HepG2 (cell line): ENCODE data around the gene CTXN1. TPM values are rescaled to one million over a fixed set of nuclear protein-coding genes. Genes with fewer than 3 reads are reported as not detected.

Source experiments
- CCAR2 ChIP-seq: fragments of 200-400 bp; formaldehyde crosslinking; optimal IDR thresholded peaks from 2 replicates; pipeline ENCODE3; 2018; ENCODE audit warnings: low read depth, mild to moderate bottlenecking, low read length, moderate library complexity
- CENPX ChIP-seq: sonication (generic); formaldehyde crosslinking; IDR thresholded peaks from 2 replicates; pipeline ENCODE4 v1.9.0; 2021; ENCODE audit warnings: mild to moderate bottlenecking, missing genetic modification reagents, moderate library complexity
- FOXM1 ChIP-seq: sonication (generic); formaldehyde crosslinking; IDR thresholded peaks from 2 replicates; pipeline ENCODE4 v1.5.0; 2020; ENCODE audit warnings: missing genetic modification reagents
- GTF2F1 ChIP-seq: fragments of 150-350 bp; IDR thresholded peaks from 2 replicates; pipeline ENCODE4 v1.6.1; 2014; ENCODE audit warnings: low read length
- HCFC1 ChIP-seq: fragments of 150-350 bp; IDR thresholded peaks from 2 replicates; pipeline ENCODE4 v1.6.1; 2014; ENCODE audit warnings: low read depth, low read length
- HOXA7 ChIP-seq: sonication (generic); formaldehyde crosslinking; IDR thresholded peaks from 2 replicates; pipeline ENCODE4 v1.8.1; 2022; ENCODE audit warnings: mild to moderate bottlenecking, missing genetic modification reagents, moderate library complexity
- KLF11 ChIP-seq: IDR thresholded peaks from 2 replicates; pipeline ENCODE4 v1.6.1; 2016; ENCODE audit warnings: missing compliant biosample characterization
- MEF2D ChIP-seq: sonication (generic); formaldehyde crosslinking; IDR thresholded peaks from 2 replicates; pipeline ENCODE4 v1.5.1; 2020; ENCODE audit warnings: mild to moderate bottlenecking, missing genetic modification reagents
- NFIC ChIP-seq: IDR thresholded peaks from 2 replicates; pipeline ENCODE4 v1.6.1; 2012; ENCODE audit warnings: mild to moderate bottlenecking, low read length, inconsistent platforms
- PAX8 ChIP-seq: sonication (generic); formaldehyde crosslinking; IDR thresholded peaks from 2 replicates; pipeline ENCODE4 v1.8.0; 2022; ENCODE audit warnings: mild to moderate bottlenecking, missing genetic modification reagents, borderline replicate concordance
- PHB2 ChIP-seq: fragments of 450-650 bp; IDR thresholded peaks from 2 replicates; pipeline ENCODE4 v1.6.1; 2018; ENCODE audit not compliant: partially characterized antibody
- PITX1 ChIP-seq: sonication (generic); formaldehyde crosslinking; IDR thresholded peaks from 2 replicates; pipeline ENCODE4 v1.5.1; 2020; ENCODE audit warnings: mild to moderate bottlenecking, missing genetic modification reagents
- PRPF4 ChIP-seq: fragments of 200-400 bp; formaldehyde crosslinking; IDR thresholded peaks from 2 replicates; pipeline ENCODE4 v1.6.1; 2016; ENCODE audit warnings: low read length, low read depth; ENCODE audit not compliant: poor library complexity, severe bottlenecking
- RAD51 ChIP-seq: fragments of 450-650 bp; IDR thresholded peaks from 2 replicates; pipeline ENCODE4 v1.6.1; 2016; ENCODE audit warnings: borderline replicate concordance
- RFX3 ChIP-seq: IDR thresholded peaks from 2 replicates; pipeline ENCODE4 v1.6.1; 2016; ENCODE audit warnings: missing biosample characterization, missing genetic modification reagents
- ZNF143 ChIP-seq: sonication (generic); formaldehyde crosslinking; IDR thresholded peaks from 2 replicates; pipeline ENCODE4 v1.4.0; 2020; ENCODE audit warnings: missing genetic modification reagents
- ZNF230 ChIP-seq: sonication (generic); formaldehyde crosslinking; IDR thresholded peaks from 2 replicates; pipeline ENCODE4 v1.4.0; 2020; ENCODE audit warnings: mild to moderate bottlenecking, missing genetic modification reagents
- ZNF331 ChIP-seq: sonication (generic); formaldehyde crosslinking; IDR thresholded peaks from 2 replicates; pipeline ENCODE4 v1.4.0; 2020; ENCODE audit warnings: missing genetic modification reagents
- ZNF44 ChIP-seq: sonication (generic); formaldehyde crosslinking; IDR thresholded peaks from 2 replicates; pipeline ENCODE4 v1.5.1; 2020; ENCODE audit warnings: mild to moderate bottlenecking, missing genetic modification reagents
- polyA plus RNA-seq, 8 experiments: library from polyadenylated mRNA; depleted of rRNA in 3 of 8; stranded (reverse) in 7 of 8; unstranded in 1 of 8; fragments of >200 nt; fragmentation: Illumina TruSeq in 4 of 8; extraction: Trizol in 4 of 8; gene quantifications; 2 replicates each; pipeline versions ENCODE4 v1.2.1 to v1.2.3, GENCODE V29; 2011 to 2016; ENCODE audit warnings: low read depth in 4 of 8, missing spikeins in 1 of 8, mixed read lengths in 1 of 8; ENCODE audit not compliant: insufficient read depth in 1 of 8
- total RNA-seq, 5 experiments: library from RNA; depleted of rRNA; stranded (reverse); fragments of >200 nt; fragmentation: Illumina TruSeq; extraction: Trizol; gene quantifications; 2 replicates each; pipeline ENCODE4 v1.2.3, GENCODE V29; 2016; ENCODE audit warnings: low read depth in 1 of 5
- TF ChIP-seq, protein P1 (sequence below): IDR thresholded peaks from 2 replicates; pipeline ENCODE4 v1.6.1; 2016; ENCODE audit warnings: low read depth, borderline replicate concordance
- TF ChIP-seq, protein P2 (sequence below): IDR thresholded peaks from 2 replicates; pipeline ENCODE4 v1.6.1; 2018; ENCODE audit warnings: missing genetic modification reagents
- TF ChIP-seq, protein P3 (sequence below): sonication (generic); formaldehyde crosslinking; IDR thresholded peaks from 2 replicates; pipeline ENCODE4 v1.8.0; 2023; ENCODE audit warnings: mild to moderate bottlenecking, missing genetic modification reagents
- TF ChIP-seq, protein P4 (sequence below): sonication (generic); formaldehyde crosslinking; IDR thresholded peaks from 2 replicates; pipeline ENCODE4 v1.5.0; 2020; ENCODE audit warnings: mild to moderate bottlenecking, missing genetic modification reagents
- TF ChIP-seq, protein P5 (sequence below): sonication (generic); formaldehyde crosslinking; IDR thresholded peaks from 2 replicates; pipeline ENCODE4 v1.5.0; 2020; ENCODE audit warnings: mild to moderate bottlenecking, missing genetic modification reagents
- TF ChIP-seq, protein P6 (sequence below): sonication (generic); formaldehyde crosslinking; IDR thresholded peaks from 2 replicates; pipeline ENCODE4 v1.4.0; 2020; ENCODE audit warnings: mild to moderate bottlenecking, missing genetic modification reagents

CTXN1 gene
- total and polyA plus RNA-seq, 2 of the 13 experiments (the other 11 are each of a cell fraction or from before 2014, with no cell fraction given): 0.11 TPM; not detected in 1

DNA sequence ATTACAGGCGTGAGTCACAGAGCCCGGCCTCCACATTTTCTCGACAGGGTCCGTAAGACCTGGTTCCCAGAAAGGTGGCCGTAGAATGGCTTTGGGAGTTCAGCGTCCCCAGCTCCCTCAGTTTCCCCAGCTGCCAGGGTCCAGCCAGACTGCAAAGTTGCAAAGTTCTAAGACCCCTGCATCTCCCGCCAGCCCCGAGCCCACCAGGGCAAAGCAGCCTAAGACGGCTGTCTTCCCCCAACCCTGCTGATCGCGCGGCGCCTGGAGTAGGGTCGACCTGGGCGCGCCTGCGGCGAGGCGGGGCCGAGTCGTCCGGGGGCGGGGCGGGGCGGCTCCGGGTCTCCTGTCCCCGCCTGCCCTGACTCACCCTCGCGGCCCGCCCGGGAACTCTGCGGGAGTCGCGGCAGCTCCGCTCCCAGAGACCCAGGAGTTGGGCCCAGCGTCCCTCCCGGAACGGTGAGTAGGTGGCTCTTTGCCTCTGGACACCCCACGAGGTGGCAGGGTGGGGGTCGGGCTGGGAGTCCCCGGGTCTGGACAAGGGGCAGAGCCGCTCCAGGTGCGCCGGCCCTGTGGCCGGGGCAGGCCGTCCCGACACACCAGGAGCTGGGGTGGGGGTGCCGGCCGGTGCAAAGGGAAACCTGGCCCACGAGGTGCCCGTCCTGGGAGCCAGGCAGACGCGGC is 37.6 kb downstream of the CTXN1 start, which contains the start of gene LRRC8E (continued):
- TF ChIP-seq HCFC1 (no peak), ZNF230 (CRISPR knock-in tag) (0 out of 2 replicates have a peak, but pooled peaks have one; percentile 66), ZNF331 (CRISPR knock-in tag) (no peak), CCAR2 (no peak), PRPF4 (no peak), HOXA7 (no peak), MEF2D (CRISPR knock-in tag) (peak; percentile 46; the same call in 1 of the 2 replicates), RFX3 (CRISPR knock-in tag) (no peak), RAD51 (no peak), ZNF143 (no peak), PAX8 (CRISPR knock-in tag) (no peak), PITX1 (CRISPR knock-in tag) (no peak), CENPX (CRISPR knock-in tag) (0 out of 2 replicates have a peak, but pooled peaks have one; percentile 66), ZNF44 (CRISPR knock-in tag) (no peak), GTF2F1 (no peak), KLF11 (CRISPR knock-in tag) (no peak), FOXM1 (CRISPR knock-in tag) (no peak), NFIC (no peak), PHB2 (no peak)
- TF ChIP-seq, protein P1, sequence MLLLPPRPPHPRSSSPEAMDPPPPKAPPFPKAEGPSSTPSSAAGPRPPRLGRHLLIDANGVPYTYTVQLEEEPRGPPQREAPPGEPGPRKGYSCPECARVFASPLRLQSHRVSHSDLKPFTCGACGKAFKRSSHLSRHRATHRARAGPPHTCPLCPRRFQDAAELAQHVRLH: no peak
- TF ChIP-seq, protein P2, sequence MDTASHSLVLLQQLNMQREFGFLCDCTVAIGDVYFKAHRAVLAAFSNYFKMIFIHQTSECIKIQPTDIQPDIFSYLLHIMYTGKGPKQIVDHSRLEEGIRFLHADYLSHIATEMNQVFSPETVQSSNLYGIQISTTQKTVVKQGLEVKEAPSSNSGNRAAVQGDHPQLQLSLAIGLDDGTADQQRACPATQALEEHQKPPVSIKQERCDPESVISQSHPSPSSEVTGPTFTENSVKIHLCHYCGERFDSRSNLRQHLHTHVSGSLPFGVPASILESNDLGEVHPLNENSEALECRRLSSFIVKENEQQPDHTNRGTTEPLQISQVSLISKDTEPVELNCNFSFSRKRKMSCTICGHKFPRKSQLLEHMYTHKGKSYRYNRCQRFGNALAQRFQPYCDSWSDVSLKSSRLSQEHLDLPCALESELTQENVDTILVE (CRISPR knock-in tag): no peak
- TF ChIP-seq, protein P3, sequence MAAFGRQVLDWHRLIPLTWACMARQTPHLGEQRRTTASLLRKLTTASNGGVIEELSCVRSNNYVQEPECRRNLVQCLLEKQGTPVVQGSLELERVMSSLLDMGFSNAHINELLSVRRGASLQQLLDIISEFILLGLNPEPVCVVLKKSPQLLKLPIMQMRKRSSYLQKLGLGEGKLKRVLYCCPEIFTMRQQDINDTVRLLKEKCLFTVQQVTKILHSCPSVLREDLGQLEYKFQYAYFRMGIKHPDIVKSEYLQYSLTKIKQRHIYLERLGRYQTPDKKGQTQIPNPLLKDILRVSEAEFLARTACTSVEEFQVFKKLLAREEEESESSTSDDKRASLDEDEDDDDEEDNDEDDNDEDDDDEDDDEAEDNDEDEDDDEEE (CRISPR knock-in tag): no peak
- TF ChIP-seq, protein P4, sequence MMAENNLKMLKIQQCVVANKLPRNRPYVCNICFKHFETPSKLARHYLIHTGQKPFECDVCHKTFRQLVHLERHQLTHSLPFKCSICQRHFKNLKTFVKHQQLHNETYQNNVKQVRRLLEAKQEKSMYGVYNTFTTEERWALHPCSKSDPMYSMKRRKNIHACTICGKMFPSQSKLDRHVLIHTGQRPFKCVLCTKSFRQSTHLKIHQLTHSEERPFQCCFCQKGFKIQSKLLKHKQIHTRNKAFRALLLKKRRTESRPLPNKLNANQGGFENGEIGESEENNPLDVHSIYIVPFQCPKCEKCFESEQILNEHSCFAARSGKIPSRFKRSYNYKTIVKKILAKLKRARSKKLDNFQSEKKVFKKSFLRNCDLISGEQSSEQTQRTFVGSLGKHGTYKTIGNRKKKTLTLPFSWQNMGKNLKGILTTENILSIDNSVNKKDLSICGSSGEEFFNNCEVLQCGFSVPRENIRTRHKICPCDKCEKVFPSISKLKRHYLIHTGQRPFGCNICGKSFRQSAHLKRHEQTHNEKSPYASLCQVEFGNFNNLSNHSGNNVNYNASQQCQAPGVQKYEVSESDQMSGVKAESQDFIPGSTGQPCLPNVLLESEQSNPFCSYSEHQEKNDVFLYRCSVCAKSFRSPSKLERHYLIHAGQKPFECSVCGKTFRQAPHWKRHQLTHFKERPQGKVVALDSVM (CRISPR knock-in tag): peak; percentile 79
- TF ChIP-seq, protein P5, sequence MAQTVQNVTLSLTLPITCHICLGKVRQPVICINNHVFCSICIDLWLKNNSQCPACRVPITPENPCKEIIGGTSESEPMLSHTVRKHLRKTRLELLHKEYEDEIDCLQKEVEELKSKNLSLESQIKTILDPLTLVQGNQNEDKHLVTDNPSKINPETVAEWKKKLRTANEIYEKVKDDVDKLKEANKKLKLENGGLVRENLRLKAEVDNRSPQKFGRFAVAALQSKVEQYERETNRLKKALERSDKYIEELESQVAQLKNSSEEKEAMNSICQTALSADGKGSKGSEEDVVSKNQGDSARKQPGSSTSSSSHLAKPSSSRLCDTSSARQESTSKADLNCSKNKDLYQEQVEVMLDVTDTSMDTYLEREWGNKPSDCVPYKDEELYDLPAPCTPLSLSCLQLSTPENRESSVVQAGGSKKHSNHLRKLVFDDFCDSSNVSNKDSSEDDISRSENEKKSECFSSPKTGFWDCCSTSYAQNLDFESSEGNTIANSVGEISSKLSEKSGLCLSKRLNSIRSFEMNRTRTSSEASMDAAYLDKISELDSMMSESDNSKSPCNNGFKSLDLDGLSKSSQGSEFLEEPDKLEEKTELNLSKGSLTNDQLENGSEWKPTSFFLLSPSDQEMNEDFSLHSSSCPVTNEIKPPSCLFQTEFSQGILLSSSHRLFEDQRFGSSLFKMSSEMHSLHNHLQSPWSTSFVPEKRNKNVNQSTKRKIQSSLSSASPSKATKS (CRISPR knock-in tag): no peak
- TF ChIP-seq, protein P6, sequence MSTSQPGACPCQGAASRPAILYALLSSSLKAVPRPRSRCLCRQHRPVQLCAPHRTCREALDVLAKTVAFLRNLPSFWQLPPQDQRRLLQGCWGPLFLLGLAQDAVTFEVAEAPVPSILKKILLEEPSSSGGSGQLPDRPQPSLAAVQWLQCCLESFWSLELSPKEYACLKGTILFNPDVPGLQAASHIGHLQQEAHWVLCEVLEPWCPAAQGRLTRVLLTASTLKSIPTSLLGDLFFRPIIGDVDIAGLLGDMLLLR (CRISPR knock-in tag): no peak; the same call in 1 of the 2 replicates
